GM21619 (cell line): ENCODE results near the gene KCNN1.
"Not testable (repeated sequence)": the region's sequence is repeated elsewhere in the genome, so short reads cannot be mapped to it uniquely, and the experiment has no call there.

Source experiments
- ATAC-seq: cut with Tn5 transposase; IDR thresholded peaks from one replicate; pipeline ENCODE4 v1.9.1; 2021; ENCODE audit not compliant: unreplicated experiment

The KCNN1 gene

GRCh38 chr19:18021121-18021755 lies 54.3 kb downstream of the KCNN1 start:
- no peak for ATAC-seq

GRCh38 chr19:18023622-18024251 lies 56.8 kb downstream of the KCNN1 start:
- ATAC-seq = no peak

DNA sequence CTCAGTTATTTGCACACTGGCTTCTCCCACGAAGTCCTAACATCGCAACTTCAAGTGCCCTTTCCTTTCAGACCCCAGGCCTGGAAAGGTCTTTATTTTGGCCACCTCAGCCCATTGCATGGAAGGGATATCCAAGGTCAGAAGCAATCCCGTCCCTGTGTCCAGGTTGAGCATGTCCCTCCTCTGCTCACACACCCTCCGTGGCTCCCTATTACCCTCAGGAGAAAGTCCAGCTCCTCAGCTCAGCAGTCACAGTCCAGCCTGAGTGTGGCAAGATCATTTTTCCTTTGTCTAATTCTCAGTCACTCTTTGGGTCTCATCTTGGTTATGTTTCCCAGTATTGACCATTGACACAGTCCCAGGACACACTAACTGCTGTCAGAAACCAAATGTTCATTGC lies 60.2 kb downstream of the KCNN1 start:
- no peak for ATAC-seq

GRCh38 chr19:18029617-18030338 lies 62.9 kb downstream of the KCNN1 start:
- no peak for ATAC-seq

- not testable (repeated sequence) for ATAC-seq
Observed at GRCh38 chr19:18031401-18031800, 64.5 kb downstream of the KCNN1 start.

DNA sequence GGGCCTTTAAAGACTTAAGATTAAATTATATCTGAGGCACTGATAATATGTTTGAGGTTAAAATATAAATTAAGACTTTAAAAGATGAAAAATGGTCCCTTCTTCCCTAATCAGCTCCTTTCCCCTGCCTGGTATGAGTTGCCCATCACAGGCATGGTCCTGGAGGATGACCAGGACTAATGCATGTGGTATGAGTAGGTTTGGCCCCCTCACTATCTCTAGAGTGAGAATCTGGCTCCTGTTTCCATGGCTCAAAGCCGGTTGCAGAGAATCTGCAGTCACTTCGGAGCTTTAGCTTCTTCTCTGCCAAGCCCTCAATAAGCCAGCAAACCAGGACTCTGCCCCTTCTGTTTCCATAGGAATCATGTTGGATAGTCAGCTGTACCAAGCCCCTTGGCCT lies 65.2 kb downstream of the KCNN1 start:
- ATAC-seq = not testable (repeated sequence)

DNA sequence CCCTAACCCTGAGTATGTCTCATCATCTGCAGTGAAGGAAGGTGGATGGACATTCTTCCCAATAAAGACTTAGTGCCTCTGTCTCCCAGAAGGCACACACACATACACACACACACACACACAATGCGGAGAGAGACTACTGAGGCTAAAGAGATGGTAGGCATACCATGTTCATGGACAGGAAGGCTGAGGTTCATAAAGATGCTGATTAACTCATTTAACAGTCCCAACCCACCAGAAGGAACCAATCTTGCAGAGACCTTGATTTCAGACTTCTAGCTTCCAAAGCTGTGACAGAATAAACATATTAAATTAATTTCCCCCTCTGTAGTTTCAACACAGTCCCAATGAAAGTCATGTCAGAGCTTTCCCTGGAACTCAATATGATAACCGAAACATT lies 74.1 kb downstream of the KCNN1 start:
- ATAC-seq = no peak

- no peak for ATAC-seq
Observed at GRCh38 chr19:18043676-18044075, 76.8 kb downstream of the KCNN1 start.

DNA sequence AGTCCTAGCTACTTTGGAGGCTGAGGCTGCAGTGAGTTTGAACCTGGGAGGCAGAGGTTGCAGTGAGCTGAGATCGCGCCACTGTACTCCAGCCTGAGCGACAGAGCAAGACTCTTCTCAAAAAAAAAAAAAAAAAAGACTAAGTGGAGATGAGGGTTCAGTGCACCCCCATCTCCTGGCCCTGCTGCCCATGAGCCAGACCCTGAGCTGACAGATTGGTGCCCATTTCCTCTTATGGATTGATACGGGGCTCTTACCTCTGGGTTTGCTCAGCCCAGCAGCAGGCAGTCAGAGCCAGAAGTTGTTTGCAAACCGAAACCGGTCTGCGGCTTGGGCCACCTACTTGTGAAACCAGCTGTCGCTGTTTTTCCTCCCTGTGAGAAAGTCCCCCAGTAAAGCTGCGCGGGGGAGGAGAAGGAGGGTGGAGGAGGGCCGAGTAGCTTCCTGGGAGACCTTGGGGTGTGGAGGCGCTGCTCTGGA lies 78.0 kb downstream of the KCNN1 start:
- ATAC-seq = peak; percentile 84

- peak; percentile 16 for ATAC-seq
Observed at GRCh38 chr19:18045307-18046050, 78.6 kb downstream of the KCNN1 start.

DNA sequence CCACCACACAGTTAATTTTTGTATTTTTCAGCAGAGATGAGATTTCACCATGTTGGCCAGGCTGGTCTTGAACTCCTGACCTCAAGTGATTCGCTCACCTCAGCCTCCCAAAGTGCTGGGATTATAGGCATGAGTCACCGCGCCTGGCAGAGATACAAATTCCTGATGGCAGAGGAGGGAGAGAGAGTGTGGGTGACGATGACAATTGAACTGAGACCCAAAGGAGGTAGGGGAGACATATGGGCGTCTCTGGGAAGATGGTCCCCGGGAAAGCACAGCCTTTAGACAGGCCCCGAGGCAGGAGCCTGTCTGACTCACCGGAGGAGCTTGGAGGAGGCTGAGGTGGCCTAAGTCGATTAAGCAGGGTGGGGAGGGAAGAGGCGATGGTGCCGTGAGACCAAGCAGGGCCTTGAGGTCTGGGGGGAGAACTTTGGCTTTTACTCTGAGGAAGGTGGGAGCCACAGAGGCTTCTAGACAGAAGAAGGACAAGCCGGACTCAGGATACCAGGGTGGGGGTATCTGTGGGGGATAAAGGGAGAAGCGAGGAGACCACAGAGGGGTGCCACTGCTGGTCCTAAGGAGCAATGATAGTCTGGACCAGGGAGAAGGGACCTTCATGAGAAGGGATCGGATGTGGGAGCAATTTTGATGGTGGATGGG lies 79.3 kb downstream of the KCNN1 start:
- no peak for ATAC-seq

DNA sequence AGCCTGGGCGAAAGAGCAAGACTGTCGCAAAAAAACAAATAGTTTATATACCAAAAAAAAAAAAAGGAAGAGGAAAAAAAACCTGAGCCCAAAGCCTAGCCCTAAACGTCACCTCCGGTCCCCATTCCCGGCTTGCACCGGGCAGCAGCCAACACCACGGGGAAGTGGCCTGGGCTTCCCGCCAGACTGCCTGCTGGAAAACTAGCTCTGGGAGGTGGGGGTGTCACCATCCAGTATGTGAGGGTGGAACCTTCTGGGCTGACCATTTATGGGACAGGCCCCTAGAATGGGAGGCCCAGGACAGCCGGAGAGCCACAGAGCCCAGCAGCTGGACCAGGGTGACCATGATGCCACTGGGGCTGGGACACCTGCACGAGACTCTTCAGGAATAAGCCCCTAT lies 82.5 kb downstream of the KCNN1 start:
- no peak for ATAC-seq
